Measurements from ENCODE around the gene AGXT. TPM values are rescaled to one million over a fixed set of nuclear protein-coding genes. Genes with fewer than 3 reads are reported as not detected.

The AGXT gene
- polyA plus RNA-seq, 1 donor (not counting 4 experiments of a cell fraction or from before 2014, with no cell fraction given) = not detected

DNA sequence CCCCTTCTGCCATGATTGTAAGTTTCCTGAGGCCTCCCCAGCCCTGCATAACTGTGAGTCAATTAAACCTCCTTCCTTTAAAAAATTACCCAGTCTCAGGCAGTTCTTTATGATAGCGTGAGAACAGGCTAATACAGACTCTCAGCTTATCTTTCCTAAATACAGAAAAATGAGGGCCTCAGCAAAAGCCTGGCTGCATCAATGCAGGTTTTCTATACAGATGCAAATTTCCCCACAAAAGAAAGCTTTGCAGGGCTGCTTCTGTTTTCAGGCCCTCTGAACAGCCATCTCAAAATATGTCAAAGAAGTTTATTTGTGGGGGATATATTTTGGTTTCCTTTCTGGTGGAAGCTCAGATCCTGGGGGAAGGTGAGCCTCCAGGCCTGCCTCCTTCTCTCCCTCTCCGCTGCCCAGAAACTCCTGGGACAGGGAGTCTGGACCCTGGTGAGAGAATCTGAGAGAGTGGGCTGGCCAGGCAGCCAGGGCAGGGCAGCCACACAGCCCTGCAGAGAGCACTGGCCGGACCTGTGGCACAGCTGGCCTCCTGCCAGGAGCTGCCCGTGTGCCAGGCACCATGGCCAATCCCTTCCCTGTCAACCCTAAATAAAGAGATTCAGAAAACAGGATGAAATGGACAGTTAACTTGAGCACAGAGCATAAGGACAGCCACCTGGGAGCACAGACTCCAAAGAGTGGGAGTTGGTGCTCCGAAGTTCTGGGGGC lies 21.6 kb upstream of the AGXT start:
- Histone ChIP-seq H4K20me1 (ENCODE audit: control insufficient read depth, extremely low read depth, insufficient read depth, low read length) (no peaks in the 10 kb centered on the region), H3K4me2 (ENCODE audit: control insufficient read depth, extremely low read depth, insufficient read depth, low read depth, low read length) (no peak overlapping the region), H3K79me2 (ENCODE audit: control insufficient read depth, insufficient read depth, low read length) (no peaks in the 10 kb centered on the region), H3K27ac (ENCODE audit: control insufficient read depth, insufficient read depth, low read length) (no peak overlapping the region), H3K9me1 (ENCODE audit: control insufficient read depth, extremely low read depth, insufficient read depth, low read length) (no peaks in the 10 kb centered on the region), H3K36me3 (ENCODE audit: control insufficient read depth in 2 of 2, extremely low read depth in 1 of 2, insufficient read depth in 2 of 2, low read length in 2 of 2) (no peaks in the 10 kb centered on the region), H3K4me1 (ENCODE audit: control insufficient read depth, extremely low read depth, insufficient read depth, low read length) (no peaks in the 10 kb centered on the region), H3K27me3 (ENCODE audit: control insufficient read depth, extremely low read depth, insufficient read depth, low read length) (no peaks in the 10 kb centered on the region), H3K9me3 (ENCODE audit: control insufficient read depth, low read depth, low read length) (no peaks in the 10 kb centered on the region), H3K9ac (ENCODE audit: control insufficient read depth, extremely low read depth, insufficient read depth, low read length) (no peak overlapping the region), H3K4me3 (ENCODE audit: control insufficient read depth in 2 of 3, extremely low read depth in 1 of 3, insufficient read depth in 2 of 3, low read depth in 1 of 3, low read length in 3 of 3) (no peak overlapping the region), H2AFZ (ENCODE audit: control insufficient read depth, low read length) (no peak overlapping the region)
- FAIRE-seq = no peak
- no peak for TF ChIP-seq EZH2 (IDR thresholded peaks at IDR 0.05; ENCODE audit: low read length)
- no peak for DNase-seq (ENCODE audit: low read depth, low spot score)
- dilution Hi-C loops (cut with MboI; ENCODE audit: extremely low pct_ligation_motif_present, low sequenced_read_pairs) = loop anchor here (5.0 kb wide), 1 partner anchor 45 kb away; no protein-coding TSS in a partner anchor

- H3K4me3 ChIP-seq (ENCODE audit: control insufficient read depth in 2 of 3, extremely low read depth in 1 of 3, insufficient read depth in 2 of 3, low read depth in 1 of 3, low read length in 3 of 3) = no peak overlapping the region
- FAIRE-seq = no peak
- dilution Hi-C loops (cut with MboI; ENCODE audit: extremely low pct_ligation_motif_present, low sequenced_read_pairs) = loop anchor here (5.0 kb wide), 1 partner anchor 44 kb away; no protein-coding TSS in a partner anchor
- H3K9ac ChIP-seq (ENCODE audit: control insufficient read depth, extremely low read depth, insufficient read depth, low read length) = no peak overlapping the region
- H3K27me3 ChIP-seq (ENCODE audit: control insufficient read depth, extremely low read depth, insufficient read depth, low read length) = peaks cover 1% of the 10 kb centered on the region
- H3K9me3 ChIP-seq (ENCODE audit: control insufficient read depth, low read depth, low read length) = no peaks in the 10 kb centered on the region
- H4K20me1 ChIP-seq (ENCODE audit: control insufficient read depth, extremely low read depth, insufficient read depth, low read length) = no peaks in the 10 kb centered on the region
- TF ChIP-seq EZH2 (IDR thresholded peaks at IDR 0.05; ENCODE audit: low read length) = no peak
- no peak for TF ChIP-seq CTCF (optimal IDR thresholded peaks at IDR 0.05 in 1 of 3, IDR thresholded peaks at IDR 0.05 in 1 of 3, conservative IDR thresholded peaks at IDR 0.05 in 1 of 3; ENCODE audit: extremely low read depth in 1 of 3, insufficient read depth in 2 of 3, low read length in 3 of 3)
- H3K79me2 ChIP-seq (ENCODE audit: control insufficient read depth, insufficient read depth, low read length) = no peaks in the 10 kb centered on the region
- no peaks in the 10 kb centered on the region for H3K4me1 ChIP-seq (ENCODE audit: control insufficient read depth, extremely low read depth, insufficient read depth, low read length)
- H3K36me3 ChIP-seq (ENCODE audit: control insufficient read depth in 2 of 2, extremely low read depth in 1 of 2, insufficient read depth in 2 of 2, low read length in 2 of 2) = no peaks in the 10 kb centered on the region
- no peak overlapping the region for H3K27ac ChIP-seq (ENCODE audit: control insufficient read depth, insufficient read depth, low read length)
- DNase-seq (ENCODE audit: low read depth, low spot score) = no peak
- no peak overlapping the region for H3K4me2 ChIP-seq (ENCODE audit: control insufficient read depth, extremely low read depth, insufficient read depth, low read depth, low read length)
- no peaks in the 10 kb centered on the region for H3K9me1 ChIP-seq (ENCODE audit: control insufficient read depth, extremely low read depth, insufficient read depth, low read length)
- H2AFZ ChIP-seq (ENCODE audit: control insufficient read depth, low read length) = no peak overlapping the region
These were observed 20.8 kb upstream of the AGXT start for GRCh38 chr2:240847817-240848216.
